A673 (cell line): Measurements from ENCODE around the gene LTV1. TPM values are rescaled to one million over a fixed set of nuclear protein-coding genes. Genes with fewer than 3 reads are reported as not detected.

Experiments
- BruUV-seq: library from RNA; stranded (reverse); fragments of 400-500 nt; replicated peaks from 2 replicates; lab custom pipeline; 2021; lab: Mats Ljungman, UMichigan
- CTCF ChIA-PET: fragments of 300-600 bp; sonication (Branson Sonifier 250); formaldehyde crosslinking; loops from one replicate; lab custom pipeline; 2022; ENCODE audit warnings: antibody characterized with exemption; lab: Charles Lee
- POLR2A ChIA-PET: fragments of 300-600 bp; sonication (Branson Sonifier 250); formaldehyde crosslinking; loops from one replicate; lab custom pipeline; 2022; ENCODE audit warnings: antibody characterized with exemption; ENCODE audit not compliant: low non-redundant PET; lab: Charles Lee
- DNase-seq: peaks from one replicate; pipeline ENCODE4 v3.0.0-alpha.2; 2015; ENCODE audit warnings: low spot score
- H3K27ac ChIP-seq: fragments of 200-600 bp; sonication (generic); 2 replicates; pipeline ENCODE4 v1.5.1; 2016; ENCODE audit warnings: mixed run types, low read depth, mild to moderate bottlenecking, mixed read lengths, antibody characterized with exemption, low read length; ENCODE audit not compliant: poor library complexity, severe bottlenecking
- H3K27me3 ChIP-seq: fragments of 200-600 bp; sonication (generic); replicated peaks from 2 replicates; pipeline ENCODE4 v1.6.1; 2017; ENCODE audit warnings: mixed run types, low read depth, mild to moderate bottlenecking, mixed read lengths, antibody characterized with exemption, low read length; ENCODE audit not compliant: insufficient read depth, poor library complexity
- H3K36me3 ChIP-seq: fragments of 200-600 bp; sonication (generic); 2 replicates; pipeline ENCODE4 v1.6.1; 2016; ENCODE audit warnings: mixed run types, mild to moderate bottlenecking, mixed read lengths, antibody characterized with exemption, low read length; ENCODE audit not compliant: insufficient read depth, poor library complexity, severe bottlenecking
- H3K4me1 ChIP-seq: fragments of 200-600 bp; sonication (generic); 2 replicates; pipeline ENCODE4 v1.6.1; 2017; ENCODE audit warnings: mixed run types, mild to moderate bottlenecking, mixed read lengths, antibody characterized with exemption, low read length; ENCODE audit not compliant: insufficient read depth, poor library complexity, severe bottlenecking
- H3K4me3 ChIP-seq: fragments of 200-600 bp; sonication (generic); 2 replicates; pipeline ENCODE4 v1.5.1; 2016; ENCODE audit warnings: low read depth, mixed run types, mild to moderate bottlenecking, mixed read lengths, low read length; ENCODE audit not compliant: poor library complexity, severe bottlenecking
- H3K9me3 ChIP-seq: fragments of 200-600 bp; sonication (generic); 2 replicates; pipeline ENCODE4 v1.6.1; 2016; ENCODE audit warnings: mixed run types, low read depth, mild to moderate bottlenecking, mixed read lengths, antibody characterized with exemption, low read length; ENCODE audit not compliant: poor library complexity, severe bottlenecking
- EZH2 ChIP-seq: fragments of 200-600 bp; sonication (generic); IDR thresholded peaks from 2 replicates; pipeline ENCODE4 v1.6.1; 2017; ENCODE audit warnings: borderline replicate concordance, low read depth, mild to moderate bottlenecking, mixed read lengths, antibody characterized with exemption, low read length; ENCODE audit not compliant: poor library complexity, severe bottlenecking
- intact Hi-C: fragments of 100-400 bp; cut with micrococcal nuclease; formaldehyde crosslinking; loops from one replicate; pipeline ENCODE4 v1.10.0; 2022; ENCODE audit not compliant: unreplicated experiment
- total RNA-seq: library from RNA; stranded (reverse); gene quantifications from 2 replicates; pipeline ENCODE4 v1.2.3, GENCODE V29; 2021
- TF ChIP-seq, protein P1 (sequence below): fragments of 300-800, 200-600 bp; sonication (generic); conservative IDR thresholded peaks from 2 replicates; pipeline ENCODE4 v1.5.1; 2017; ENCODE audit warnings: low read depth, mild to moderate bottlenecking, antibody characterized with exemption, low read length, moderate library complexity, mixed read lengths

LTV1 gene
- total RNA-seq, 1 experiment from 2014 or later: 51.8 TPM

DNA sequence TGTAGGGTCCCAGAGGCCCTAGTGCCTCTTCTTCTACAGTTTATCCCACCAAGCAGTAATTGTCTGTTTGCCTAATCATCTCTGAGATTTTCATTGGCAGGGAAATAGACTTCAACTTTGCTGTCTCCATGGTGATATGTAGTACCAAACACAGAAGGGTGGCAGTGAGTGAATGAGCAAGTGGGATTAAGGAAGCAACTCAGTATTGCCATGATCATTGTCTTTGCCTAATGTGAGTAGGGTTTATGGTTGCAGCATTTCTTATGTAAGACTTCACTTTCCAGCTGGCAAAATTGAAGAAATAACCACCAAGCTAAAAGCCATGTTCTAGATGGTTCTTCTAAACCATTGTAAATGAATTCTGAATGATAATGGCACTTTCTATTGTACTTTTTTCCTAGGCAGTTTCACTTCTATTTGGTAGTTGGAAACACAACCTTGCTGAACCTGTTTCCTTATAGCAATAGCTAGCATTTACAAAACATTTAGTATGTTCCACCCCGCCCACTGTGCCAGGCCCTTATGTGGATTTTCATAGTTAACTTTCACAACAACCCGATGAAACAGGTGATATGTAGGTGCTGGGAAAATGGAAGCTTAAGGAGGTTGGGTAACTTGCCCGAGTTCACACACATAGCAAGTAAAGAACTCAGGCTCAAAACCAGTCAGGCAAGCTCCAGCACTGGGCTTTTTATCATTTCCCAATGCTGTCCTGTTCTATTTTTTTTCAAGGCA lies 53.2 kb downstream of the LTV1 start:
- ChIA-PET CTCF (no interaction called here), POLR2A (no interaction called here)
- no peak for TF ChIP-seq EZH2
- TF ChIP-seq, protein P1, sequence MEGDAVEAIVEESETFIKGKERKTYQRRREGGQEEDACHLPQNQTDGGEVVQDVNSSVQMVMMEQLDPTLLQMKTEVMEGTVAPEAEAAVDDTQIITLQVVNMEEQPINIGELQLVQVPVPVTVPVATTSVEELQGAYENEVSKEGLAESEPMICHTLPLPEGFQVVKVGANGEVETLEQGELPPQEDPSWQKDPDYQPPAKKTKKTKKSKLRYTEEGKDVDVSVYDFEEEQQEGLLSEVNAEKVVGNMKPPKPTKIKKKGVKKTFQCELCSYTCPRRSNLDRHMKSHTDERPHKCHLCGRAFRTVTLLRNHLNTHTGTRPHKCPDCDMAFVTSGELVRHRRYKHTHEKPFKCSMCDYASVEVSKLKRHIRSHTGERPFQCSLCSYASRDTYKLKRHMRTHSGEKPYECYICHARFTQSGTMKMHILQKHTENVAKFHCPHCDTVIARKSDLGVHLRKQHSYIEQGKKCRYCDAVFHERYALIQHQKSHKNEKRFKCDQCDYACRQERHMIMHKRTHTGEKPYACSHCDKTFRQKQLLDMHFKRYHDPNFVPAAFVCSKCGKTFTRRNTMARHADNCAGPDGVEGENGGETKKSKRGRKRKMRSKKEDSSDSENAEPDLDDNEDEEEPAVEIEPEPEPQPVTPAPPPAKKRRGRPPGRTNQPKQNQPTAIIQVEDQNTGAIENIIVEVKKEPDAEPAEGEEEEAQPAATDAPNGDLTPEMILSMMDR: no peak
- Histone ChIP-seq H3K4me1 (no peaks in the 10 kb centered on the region), H3K4me3 (no peak overlapping the region), H3K36me3 (no peaks in the 10 kb centered on the region), H3K27me3 (no peaks in the 10 kb centered on the region), H3K9me3 (no peaks in the 10 kb centered on the region), H3K27ac (no peak overlapping the region)
- intact Hi-C loops: no loop called here
- no TSS peak for BruUV-seq
- DNase-seq: no peak

DNA sequence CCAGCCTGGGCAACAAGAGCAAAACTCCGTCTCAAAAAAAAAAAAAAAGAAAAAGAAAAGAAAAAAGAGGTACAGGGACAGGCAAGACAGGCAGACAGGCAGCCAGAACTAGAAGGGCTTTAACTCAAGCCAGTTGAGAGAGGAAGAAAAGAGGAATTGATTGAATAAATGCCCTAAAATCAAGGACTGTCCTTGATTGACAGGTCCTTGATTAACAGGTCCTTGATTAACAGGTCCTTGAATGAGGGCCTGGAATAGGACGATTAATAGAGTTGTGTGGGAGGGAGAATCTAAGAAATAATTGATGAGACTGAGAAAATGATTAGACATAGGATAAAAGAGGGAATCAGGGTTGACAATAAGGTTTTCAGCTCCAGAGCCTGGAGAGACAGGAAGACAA lies 57.2 kb downstream of the LTV1 start:
- ChIA-PET CTCF (no interaction called here), POLR2A (no interaction called here)
- no peaks in the 10 kb centered on the region for H3K4me1 ChIP-seq
- H3K27me3 ChIP-seq: no peaks in the 10 kb centered on the region
- DNase-seq: no peak
- no TSS peak for BruUV-seq
- no peak for TF ChIP-seq EZH2
- TF ChIP-seq, protein P1: no peak
- no peak overlapping the region for H3K4me3 ChIP-seq
- intact Hi-C loops: no loop called here
- no peaks in the 10 kb centered on the region for H3K9me3 ChIP-seq
- no peaks in the 10 kb centered on the region for H3K36me3 ChIP-seq
- no peak overlapping the region for H3K27ac ChIP-seq

DNA sequence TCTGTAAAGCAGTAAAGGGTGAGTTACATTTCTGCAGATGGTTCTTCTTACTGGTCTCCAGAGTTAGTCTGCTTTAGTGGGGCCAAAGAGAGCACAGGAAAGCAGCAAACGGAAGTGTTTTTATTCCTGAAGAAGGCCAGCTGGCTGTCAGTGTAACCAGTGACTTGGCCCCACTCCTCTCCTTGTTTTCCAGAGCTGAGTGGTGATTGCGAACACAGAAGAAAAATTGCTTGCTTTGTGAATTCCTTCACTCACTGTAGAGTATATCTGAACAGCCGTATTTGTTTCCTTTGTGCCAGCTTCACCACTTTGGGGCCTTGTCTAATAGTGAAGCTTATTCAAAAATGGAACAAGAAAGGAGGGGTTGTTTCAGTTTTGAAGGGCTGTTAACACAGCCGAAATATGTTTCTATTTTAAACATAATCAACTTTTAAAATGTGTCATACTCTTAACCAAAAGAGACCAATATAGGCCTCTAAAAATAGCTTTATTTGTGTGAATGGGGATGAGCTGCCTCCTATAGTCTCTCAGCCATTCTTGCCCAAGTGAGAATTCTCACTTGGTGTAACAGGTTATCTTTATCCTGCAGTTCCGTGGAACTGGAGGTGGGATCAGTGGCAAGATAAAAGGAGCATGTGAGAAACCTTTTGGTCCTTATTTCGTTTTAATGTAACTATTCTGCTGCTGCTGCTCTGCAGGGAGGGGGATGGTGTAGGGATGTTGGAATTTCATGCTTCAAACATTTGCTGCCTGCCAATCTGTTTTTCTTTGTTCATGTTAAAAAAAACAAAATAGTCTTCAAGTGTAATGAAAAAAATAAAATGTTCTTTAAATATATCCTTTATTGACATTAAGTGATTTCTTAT lies 59.0 kb downstream of the LTV1 start:
- Histone ChIP-seq H3K27ac (no peak overlapping the region), H3K4me1 (no peaks in the 10 kb centered on the region), H3K36me3 (no peaks in the 10 kb centered on the region), H3K9me3 (no peaks in the 10 kb centered on the region), H3K4me3 (no peak overlapping the region), H3K27me3 (no peaks in the 10 kb centered on the region)
- BruUV-seq: no TSS peak
- CTCF ChIA-PET: no interaction called here
- no peak for DNase-seq
- TF ChIP-seq, protein P1: no peak
- TF ChIP-seq EZH2: no peak
- intact Hi-C loops: no loop called here
- POLR2A ChIA-PET: no interaction called here
